HT-29 (cell line): Measurements from ENCODE around the gene ACAA1. TPM values are rescaled to one million over a fixed set of nuclear protein-coding genes. Genes with fewer than 3 reads are reported as not detected.
"Not testable (repeated sequence)": the region's sequence is repeated elsewhere in the genome, so short reads cannot be mapped to it uniquely, and the experiment has no call there.

ENCODE experiments used
- DNase-seq: peaks from one replicate; pipeline ENCODE4 v3.0.0-alpha.2; 2015; ENCODE audit warnings: low spot score
- total RNA-seq: library from RNA; depleted of rRNA; stranded (reverse); fragments of >200 nt; shearing (Covaris generic); gene quantifications from 2 replicates; pipeline ENCODE4 v1.2.3, GENCODE V29; 2014; rRNA removed

Gene ACAA1
- 71.9 and 84.7 TPM in 2 replicates for total RNA-seq

- peak; percentile 97 for DNase-seq
These were observed at the start of gene ACAA1 for GRCh38 chr3:38136777-38137614. ACAA1 (minus strand) TSS chr3:38137127; CDS start chr3:38137035, 92 bp downstream.

GRCh38 chr3:38177181-38177580, 40.3 kb upstream of the ACAA1 start:
- DNase-seq = no peak

GRCh38 chr3:38173834-38174418, 37.0 kb upstream of the ACAA1 start:
- no peak for DNase-seq

GRCh38 chr3:38171622-38172021, 34.7 kb upstream of the ACAA1 start:
- DNase-seq = no peak

- DNase-seq = no peak
These were observed 33.8 kb upstream of the ACAA1 start for GRCh38 chr3:38170722-38171121.

GRCh38 chr3:38169027-38169317, 32.0 kb upstream of the ACAA1 start:
- DNase-seq = no peak

- DNase-seq = no peak
These were observed 31.5 kb upstream of the ACAA1 start for GRCh38 chr3:38168151-38169026.

GRCh38 chr3:38167591-38167990, 30.7 kb upstream of the ACAA1 start:
- no peak for DNase-seq

GRCh38 chr3:38165722-38166387, 28.9 kb upstream of the ACAA1 start:
- DNase-seq = peak; percentile 48

- peak; percentile 99 for DNase-seq
These were observed 28.2 kb upstream of the ACAA1 start, which contains the start of gene OXSR1 for GRCh38 chr3:38164952-38165721. OXSR1 (plus strand) TSS chr3:38165537; CDS start chr3:38165877, 340 bp downstream.

GRCh38 chr3:38164643-38164951, 27.7 kb upstream of the ACAA1 start:
- DNase-seq = no peak

GRCh38 chr3:38163841-38164642, 27.1 kb upstream of the ACAA1 start:
- DNase-seq = no peak

- DNase-seq = peak; percentile 38
These were observed 26.4 kb upstream of the ACAA1 start for GRCh38 chr3:38163117-38163840.

GRCh38 chr3:38160704-38161103, 23.8 kb upstream of the ACAA1 start:
- DNase-seq = not testable (repeated sequence)

GRCh38 chr3:38158472-38158871, 21.5 kb upstream of the ACAA1 start:
- DNase-seq = no peak

GRCh38 chr3:38157595-38157994, 20.7 kb upstream of the ACAA1 start:
- peak; percentile 77 for DNase-seq

- no peak for DNase-seq
These were observed 20.2 kb upstream of the ACAA1 start for GRCh38 chr3:38157117-38157516.

- no peak for DNase-seq
These were observed 18.9 kb upstream of the ACAA1 start for GRCh38 chr3:38155825-38156224.

- DNase-seq = peak; percentile 88
These were observed 17.8 kb upstream of the ACAA1 start for GRCh38 chr3:38154625-38155255.
